ENCODE data around the gene STIM1.

STIM1 gene

DNA sequence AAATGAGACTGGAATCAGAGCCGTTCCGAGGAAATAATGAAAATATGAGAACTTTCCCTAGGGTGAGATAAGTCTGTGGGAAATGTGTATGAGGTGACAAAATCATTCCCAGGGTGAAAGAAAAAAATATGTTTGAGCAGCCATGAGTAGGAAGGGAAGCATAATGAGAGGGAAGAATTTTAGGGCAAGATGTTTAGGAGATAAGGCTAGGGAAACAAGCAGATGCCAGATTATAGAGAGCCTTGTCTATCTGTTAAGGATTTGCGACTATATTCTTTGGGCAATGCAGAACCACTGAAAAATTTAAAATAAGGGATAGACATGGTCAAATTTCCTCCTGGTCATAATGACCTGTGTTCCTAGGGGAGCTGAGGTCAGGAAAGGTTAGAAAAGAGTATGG, 54.4 kb downstream of the STIM1 start:
- Histone ChIP-seq H3K27me3 (ENCODE audit: insufficient read depth, poor library complexity, severe bottlenecking) (no peaks in the 10 kb centered on the region), H3K4me3 (replicated peaks; ENCODE audit: insufficient read depth, low read length) (no peak overlapping the region), H3K27ac (replicated peaks) (no peak overlapping the region)
- TF ChIP-seq GABPA (IDR thresholded peaks at IDR 0.05; ENCODE audit: low read depth) = no peak
- TF ChIP-seq, protein P1, sequence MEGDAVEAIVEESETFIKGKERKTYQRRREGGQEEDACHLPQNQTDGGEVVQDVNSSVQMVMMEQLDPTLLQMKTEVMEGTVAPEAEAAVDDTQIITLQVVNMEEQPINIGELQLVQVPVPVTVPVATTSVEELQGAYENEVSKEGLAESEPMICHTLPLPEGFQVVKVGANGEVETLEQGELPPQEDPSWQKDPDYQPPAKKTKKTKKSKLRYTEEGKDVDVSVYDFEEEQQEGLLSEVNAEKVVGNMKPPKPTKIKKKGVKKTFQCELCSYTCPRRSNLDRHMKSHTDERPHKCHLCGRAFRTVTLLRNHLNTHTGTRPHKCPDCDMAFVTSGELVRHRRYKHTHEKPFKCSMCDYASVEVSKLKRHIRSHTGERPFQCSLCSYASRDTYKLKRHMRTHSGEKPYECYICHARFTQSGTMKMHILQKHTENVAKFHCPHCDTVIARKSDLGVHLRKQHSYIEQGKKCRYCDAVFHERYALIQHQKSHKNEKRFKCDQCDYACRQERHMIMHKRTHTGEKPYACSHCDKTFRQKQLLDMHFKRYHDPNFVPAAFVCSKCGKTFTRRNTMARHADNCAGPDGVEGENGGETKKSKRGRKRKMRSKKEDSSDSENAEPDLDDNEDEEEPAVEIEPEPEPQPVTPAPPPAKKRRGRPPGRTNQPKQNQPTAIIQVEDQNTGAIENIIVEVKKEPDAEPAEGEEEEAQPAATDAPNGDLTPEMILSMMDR (IDR thresholded peaks at IDR 0.05; ENCODE audit: insufficient read depth, low read length) = no peak
- no peak for TF ChIP-seq POLR2AphosphoS5 (IDR thresholded peaks at IDR 0.05; ENCODE audit: low read depth)
- no peak for TF ChIP-seq SPI1 (IDR thresholded peaks at IDR 0.05; ENCODE audit: borderline replicate concordance, low read depth)
- TF ChIP-seq, protein P2, sequence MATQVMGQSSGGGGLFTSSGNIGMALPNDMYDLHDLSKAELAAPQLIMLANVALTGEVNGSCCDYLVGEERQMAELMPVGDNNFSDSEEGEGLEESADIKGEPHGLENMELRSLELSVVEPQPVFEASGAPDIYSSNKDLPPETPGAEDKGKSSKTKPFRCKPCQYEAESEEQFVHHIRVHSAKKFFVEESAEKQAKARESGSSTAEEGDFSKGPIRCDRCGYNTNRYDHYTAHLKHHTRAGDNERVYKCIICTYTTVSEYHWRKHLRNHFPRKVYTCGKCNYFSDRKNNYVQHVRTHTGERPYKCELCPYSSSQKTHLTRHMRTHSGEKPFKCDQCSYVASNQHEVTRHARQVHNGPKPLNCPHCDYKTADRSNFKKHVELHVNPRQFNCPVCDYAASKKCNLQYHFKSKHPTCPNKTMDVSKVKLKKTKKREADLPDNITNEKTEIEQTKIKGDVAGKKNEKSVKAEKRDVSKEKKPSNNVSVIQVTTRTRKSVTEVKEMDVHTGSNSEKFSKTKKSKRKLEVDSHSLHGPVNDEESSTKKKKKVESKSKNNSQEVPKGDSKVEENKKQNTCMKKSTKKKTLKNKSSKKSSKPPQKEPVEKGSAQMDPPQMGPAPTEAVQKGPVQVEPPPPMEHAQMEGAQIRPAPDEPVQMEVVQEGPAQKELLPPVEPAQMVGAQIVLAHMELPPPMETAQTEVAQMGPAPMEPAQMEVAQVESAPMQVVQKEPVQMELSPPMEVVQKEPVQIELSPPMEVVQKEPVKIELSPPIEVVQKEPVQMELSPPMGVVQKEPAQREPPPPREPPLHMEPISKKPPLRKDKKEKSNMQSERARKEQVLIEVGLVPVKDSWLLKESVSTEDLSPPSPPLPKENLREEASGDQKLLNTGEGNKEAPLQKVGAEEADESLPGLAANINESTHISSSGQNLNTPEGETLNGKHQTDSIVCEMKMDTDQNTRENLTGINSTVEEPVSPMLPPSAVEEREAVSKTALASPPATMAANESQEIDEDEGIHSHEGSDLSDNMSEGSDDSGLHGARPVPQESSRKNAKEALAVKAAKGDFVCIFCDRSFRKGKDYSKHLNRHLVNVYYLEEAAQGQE (IDR thresholded peaks at IDR 0.05; ENCODE audit: insufficient replicate concordance, low read depth) = no peak
- no peak for DNase-seq (ENCODE audit: low read depth in 1 of 2, low spot score in 1 of 2)

DNA sequence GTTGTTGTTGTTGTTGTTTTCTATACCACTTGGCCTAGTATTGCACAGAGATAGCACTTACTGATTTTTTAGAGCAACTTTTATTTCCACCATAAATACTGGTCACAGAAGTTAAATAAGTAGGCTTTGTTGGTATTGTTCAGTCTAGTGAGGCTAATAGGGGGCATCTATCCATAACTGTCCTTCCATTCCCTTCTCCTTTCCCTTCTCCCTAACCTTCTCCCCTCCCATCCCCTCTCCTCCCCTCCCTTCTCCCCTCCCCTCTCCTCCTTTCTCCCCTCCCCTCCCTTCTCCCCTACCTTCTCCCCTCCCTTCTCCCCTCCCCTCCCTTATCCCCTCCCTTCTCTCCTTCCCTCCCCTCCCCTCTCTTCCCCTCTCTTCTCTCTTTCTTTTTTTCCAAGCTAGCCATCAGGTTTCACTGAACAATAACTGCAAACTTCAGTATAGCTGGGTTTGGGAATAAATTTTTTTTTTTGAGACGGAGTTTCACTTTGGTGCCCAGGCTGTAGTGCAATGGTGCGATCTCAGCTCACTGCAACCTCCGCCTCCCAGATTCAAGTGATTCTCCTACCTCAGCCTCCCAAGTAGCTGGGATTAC, 56.5 kb downstream of the STIM1 start:
- Histone ChIP-seq H3K27me3 (ENCODE audit: insufficient read depth, poor library complexity, severe bottlenecking) (no peaks in the 10 kb centered on the region), H3K4me3 (replicated peaks; ENCODE audit: insufficient read depth, low read length) (no peak overlapping the region), H3K27ac (replicated peaks) (no peak overlapping the region)
- DNase-seq (ENCODE audit: low read depth in 1 of 2, low spot score in 1 of 2) = no peak
- TF ChIP-seq, protein P2 (IDR thresholded peaks at IDR 0.05; ENCODE audit: insufficient replicate concordance, low read depth) = no peak
- TF ChIP-seq POLR2AphosphoS5 (IDR thresholded peaks at IDR 0.05; ENCODE audit: low read depth) (no peak), GABPA (IDR thresholded peaks at IDR 0.05; ENCODE audit: low read depth) (no peak), SPI1 (IDR thresholded peaks at IDR 0.05; ENCODE audit: borderline replicate concordance, low read depth) (no peak)

DNA sequence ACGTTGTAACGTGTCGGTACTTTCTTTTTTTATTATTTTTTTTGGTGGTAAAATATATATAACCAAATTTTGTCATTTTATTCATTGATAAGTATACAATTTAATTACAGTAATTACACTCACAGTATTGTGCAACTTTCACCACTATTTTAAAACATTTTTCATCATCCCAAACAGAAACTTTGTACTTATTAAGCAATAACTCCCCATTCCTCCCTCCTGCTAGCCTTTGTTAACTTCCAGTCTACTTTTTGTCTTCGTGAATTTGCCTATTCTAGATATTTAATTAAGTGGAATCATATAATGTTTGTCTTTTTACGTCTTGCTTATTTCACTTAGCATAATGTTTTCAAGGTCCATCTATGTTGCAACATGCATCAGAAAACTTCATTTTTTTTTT, 58.5 kb downstream of the STIM1 start:
- Histone ChIP-seq H3K27me3 (ENCODE audit: insufficient read depth, poor library complexity, severe bottlenecking) (no peaks in the 10 kb centered on the region), H3K27ac (replicated peaks) (peak overlapping the region; percentile 29), H3K4me3 (replicated peaks; ENCODE audit: insufficient read depth, low read length) (no peak overlapping the region)
- TF ChIP-seq GABPA (IDR thresholded peaks at IDR 0.05; ENCODE audit: low read depth) (no peak), POLR2AphosphoS5 (IDR thresholded peaks at IDR 0.05; ENCODE audit: low read depth) (no peak), SPI1 (IDR thresholded peaks at IDR 0.05; ENCODE audit: borderline replicate concordance, low read depth) (no peak)
- TF ChIP-seq, protein P1 (IDR thresholded peaks at IDR 0.05; ENCODE audit: insufficient read depth, low read length) = no peak
- TF ChIP-seq, protein P2 (IDR thresholded peaks at IDR 0.05; ENCODE audit: insufficient replicate concordance, low read depth) = no peak
- peak in 1 of 2 experiments; percentile 59 for DNase-seq (ENCODE audit: low read depth in 1 of 2, low spot score in 1 of 2)

Data from HL-60 (cell line).